ENCODE results near the gene GLT8D1. TPM values are rescaled to one million over a fixed set of nuclear protein-coding genes. Genes with fewer than 3 reads are reported as not detected.
"Not testable (repeated sequence)": the region's sequence is repeated elsewhere in the genome, so short reads cannot be mapped to it uniquely, and the experiment has no call there.

Gene GLT8D1
- total RNA-seq, 1 donor from 2014 or later = 55.0 TPM

- no peak for DNase-seq (ENCODE audit: low spot score)
Measured at GRCh38 chr3:52681596-52681995, 24.0 kb downstream of the GLT8D1 start.

GRCh38 chr3:52679811-52680210 is 25.8 kb downstream of the GLT8D1 start:
- DNase-seq (ENCODE audit: low spot score) = no peak

GRCh38 chr3:52679199-52679538 is 26.4 kb downstream of the GLT8D1 start:
- no peak for DNase-seq (ENCODE audit: low spot score)

- no peak for DNase-seq (ENCODE audit: low spot score)
Measured at GRCh38 chr3:52678265-52679198, 27.1 kb downstream of the GLT8D1 start.

- DNase-seq (ENCODE audit: low spot score) = not testable (repeated sequence)
Measured at GRCh38 chr3:52676201-52676600, 29.4 kb downstream of the GLT8D1 start.

GRCh38 chr3:52671676-52672075 is 33.9 kb downstream of the GLT8D1 start:
- DNase-seq (ENCODE audit: low spot score) = no peak

GRCh38 chr3:52670621-52671521 is 34.7 kb downstream of the GLT8D1 start:
- no peak for DNase-seq (ENCODE audit: low spot score)

GRCh38 chr3:52663098-52663497 is 42.5 kb downstream of the GLT8D1 start:
- no peak for DNase-seq (ENCODE audit: low spot score)

- DNase-seq (ENCODE audit: low spot score) = no peak
Measured at GRCh38 chr3:52660046-52660445, 45.5 kb downstream of the GLT8D1 start.

GRCh38 chr3:52655895-52656294 is 49.7 kb downstream of the GLT8D1 start:
- no peak for DNase-seq (ENCODE audit: low spot score)

GRCh38 chr3:52651592-52651991 is 54.0 kb downstream of the GLT8D1 start:
- DNase-seq (ENCODE audit: low spot score) = no peak

- DNase-seq (ENCODE audit: low spot score) = no peak
Measured at GRCh38 chr3:52650439-52650838, 55.2 kb downstream of the GLT8D1 start.

GRCh38 chr3:52649461-52650210 is 56.0 kb downstream of the GLT8D1 start:
- no peak for DNase-seq (ENCODE audit: low spot score)

GRCh38 chr3:52645549-52645948 is 60.0 kb downstream of the GLT8D1 start:
- DNase-seq (ENCODE audit: low spot score) = no peak

Other genes starting within 250 kb of the GLT8D1 start
- gene STAB1, start 210.5 kb downstream of the GLT8D1 start, total RNA-seq = 222 TPM
- 20.3 TPM for gene NT5DC2, start 171.9 kb downstream of the GLT8D1 start, total RNA-seq
- 14.6 TPM for gene UQCC5, start 169.2 kb downstream of the GLT8D1 start, total RNA-seq
- 54.3 TPM for gene PBRM1, start 19.9 kb downstream of the GLT8D1 start, total RNA-seq
- gene GNL3, start 19.8 kb downstream of the GLT8D1 start, total RNA-seq = 29.4 TPM
- 106 TPM for gene SPCS1, start 315 bp upstream of the GLT8D1 start, total RNA-seq
- 40.1 TPM for gene NEK4, start 65.1 kb upstream of the GLT8D1 start, total RNA-seq
- 4.8 TPM for gene ITIH1, start 71.8 kb upstream of the GLT8D1 start, total RNA-seq
- gene ITIH3, start 89.0 kb upstream of the GLT8D1 start, total RNA-seq = 2.0 TPM
- 10.2 TPM for gene ITIH4, start 124.9 kb upstream of the GLT8D1 start, total RNA-seq
- gene MUSTN1, start 129.2 kb upstream of the GLT8D1 start, total RNA-seq = 4.7 TPM
- 25.3 TPM for gene STIMATE, start 191.8 kb upstream of the GLT8D1 start, total RNA-seq

Data from mucosa of gallbladder (tissue), 1 donor.